Measurements from ENCODE around the gene AKT3. TPM values are rescaled to one million over a fixed set of nuclear protein-coding genes. Genes with fewer than 3 reads are reported as not detected.
A peak's percentile ranks its signal among the peaks of the same experiment; 100 is the strongest.

The AKT3 gene
- total RNA-seq, 2 experiments from 2014 or later = 63.3 to 78.2 TPM

DNA sequence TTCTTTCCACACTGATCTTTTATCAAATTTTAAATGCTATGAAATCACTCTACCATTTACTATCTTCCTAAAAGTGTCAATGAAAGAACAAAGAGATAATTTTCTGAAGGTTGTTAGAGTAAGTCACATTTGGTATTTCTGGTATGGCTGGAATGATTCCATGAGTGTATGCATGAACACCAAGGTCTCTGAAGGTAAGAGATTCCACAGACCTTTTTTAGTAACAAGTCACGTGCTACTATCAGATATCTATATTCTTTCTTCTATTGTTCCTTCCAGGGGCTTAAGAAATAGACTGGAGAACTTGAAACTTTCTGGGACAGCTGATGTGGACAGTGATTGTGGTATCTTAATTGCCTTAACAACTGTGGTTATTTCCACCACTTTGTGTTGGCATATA is 329.2 kb downstream of the AKT3 start:
- no peak for ATAC-seq (ENCODE audit: low read depth)
- H3K27me3 Mint-ChIP-seq = no peaks in the 10 kb centered on the region

DNA sequence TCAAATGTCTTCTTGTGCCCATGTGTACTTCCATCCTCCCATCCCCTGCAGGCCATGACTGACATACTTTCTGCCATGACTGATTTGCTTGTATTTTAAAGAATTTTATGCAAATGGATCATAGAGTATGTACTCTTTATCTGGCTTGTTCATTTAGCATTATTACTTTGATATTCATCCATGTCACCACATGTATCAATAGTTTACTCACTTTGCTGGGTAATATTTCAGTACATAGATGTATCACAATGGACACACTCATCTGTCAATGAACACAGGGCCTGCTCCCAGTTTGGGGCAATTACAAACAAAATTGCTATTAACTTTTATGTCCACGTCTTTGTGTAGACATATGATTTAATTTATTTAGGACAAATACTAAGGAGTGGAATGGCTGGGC is 335.1 kb downstream of the AKT3 start:
- Mint-ChIP-seq H3K36me3 (peaks cover 8% of the 10 kb centered on the region), H3K27me3 (no peaks in the 10 kb centered on the region), H3K4me1 (peaks cover 5% of the 10 kb centered on the region), H3K4me3 (no peak overlapping the region), H3K9me3 (peaks cover 3% of the 10 kb centered on the region), H3K27ac (no peak overlapping the region)
- no peak for ATAC-seq (ENCODE audit: low read depth)
- no peak for DNase-seq
- POLR2A ChIA-PET = no interaction called here

More for the DNA sequence above, 329.2 kb downstream of the AKT3 start:
- no peak for DNase-seq
- POLR2A ChIA-PET = interaction anchor here (0.5 kb wide), 1 partner anchor 62 kb away, joined by 3 read pairs; no protein-coding TSS in a partner anchor
- Mint-ChIP-seq H3K4me3 (no peak overlapping the region), H3K27ac (no peak overlapping the region), H3K9me3 (peaks cover 3% of the 10 kb centered on the region), H3K4me1 (peaks cover 4% of the 10 kb centered on the region), H3K36me3 (peaks cover 2% of the 10 kb centered on the region)

DNA sequence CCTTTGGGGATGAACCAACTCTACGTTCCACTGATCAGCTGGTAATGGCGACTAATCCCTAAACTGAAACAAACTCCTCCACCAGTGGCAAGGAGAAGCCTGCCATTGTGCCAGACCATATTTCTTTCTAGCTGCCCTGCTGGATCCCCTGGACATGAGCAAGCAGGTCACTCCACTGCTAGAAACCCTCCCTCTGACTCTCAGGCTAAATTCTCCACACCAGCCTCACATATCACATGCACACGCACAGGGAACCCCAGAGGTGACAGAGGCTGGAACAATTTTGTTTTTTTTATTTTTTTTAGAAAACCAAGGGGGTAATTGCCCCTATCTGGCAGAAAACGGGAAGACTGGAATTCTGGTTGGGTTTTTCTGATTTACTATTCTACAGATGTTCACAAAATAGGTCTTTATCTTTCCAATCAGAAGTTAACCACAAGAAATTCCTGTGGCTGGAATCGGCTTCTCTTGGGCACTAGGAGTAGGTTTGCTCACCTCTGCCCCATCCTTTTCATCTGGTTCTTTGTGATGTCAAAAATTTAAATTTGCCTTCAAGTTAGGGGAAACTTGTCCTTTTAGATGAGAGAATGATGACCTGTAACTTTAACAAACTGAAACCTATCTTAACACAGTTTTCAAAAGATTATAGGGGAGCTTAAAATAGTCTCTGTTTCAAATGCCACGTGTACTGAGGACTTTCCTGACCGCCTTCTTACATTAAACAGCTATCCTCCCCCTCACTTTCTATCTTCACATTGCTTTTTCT is 336.1 kb downstream of the AKT3 start:
- POLR2A ChIA-PET = no interaction called here

GRCh38 chr1:243510928-243511327 is 339.1 kb downstream of the AKT3 start:
- no peaks in the 10 kb centered on the region for H3K9me3 Mint-ChIP-seq
- DNase-seq (no peak), ATAC-seq (ENCODE audit: low read depth) (no peak)
- H3K27me3 Mint-ChIP-seq = no peaks in the 10 kb centered on the region
- H3K4me3 Mint-ChIP-seq = no peak overlapping the region
- no peak overlapping the region for H3K27ac Mint-ChIP-seq
- peaks cover 23% of the 10 kb centered on the region for H3K4me1 Mint-ChIP-seq
- H3K36me3 Mint-ChIP-seq = peaks cover 6% of the 10 kb centered on the region
- POLR2A ChIA-PET = no interaction called here

More for the DNA sequence above, 336.1 kb downstream of the AKT3 start:
- Mint-ChIP-seq H3K36me3 (peaks cover 8% of the 10 kb centered on the region), H3K9me3 (peaks cover 3% of the 10 kb centered on the region), H3K4me3 (no peak overlapping the region), H3K27ac (no peak overlapping the region), H3K4me1 (peaks cover 8% of the 10 kb centered on the region), H3K27me3 (no peaks in the 10 kb centered on the region)
- DNase-seq (no peak), ATAC-seq (ENCODE audit: low read depth) (no peak)

- DNase-seq = no peak
- peaks cover 8% of the 10 kb centered on the region for H3K36me3 Mint-ChIP-seq
- H3K4me3 Mint-ChIP-seq = no peak overlapping the region
- peak overlapping the region; percentile 89 for H3K27ac Mint-ChIP-seq
- H3K27me3 Mint-ChIP-seq = no peaks in the 10 kb centered on the region
- ATAC-seq (ENCODE audit: low read depth) = no peak
- H3K4me1 Mint-ChIP-seq = peaks cover 21% of the 10 kb centered on the region
- POLR2A ChIA-PET = interaction anchor here (0.6 kb wide), 1 partner anchor 164 kb away, joined by 3 read pairs; no protein-coding TSS in a partner anchor
- H3K9me3 Mint-ChIP-seq = no peaks in the 10 kb centered on the region
Measured at GRCh38 chr1:243508943-243509342, 341.1 kb downstream of the AKT3 start.

- no peaks in the 10 kb centered on the region for H3K9me3 Mint-ChIP-seq
- peak overlapping the region; percentile 64 for H3K4me3 Mint-ChIP-seq
- DNase-seq (peak; percentile 57), ATAC-seq (ENCODE audit: low read depth) (peak; percentile 100)
- peaks cover 21% of the 10 kb centered on the region for H3K4me1 Mint-ChIP-seq
- H3K27me3 Mint-ChIP-seq = no peaks in the 10 kb centered on the region
- POLR2A ChIA-PET = interaction anchor here (0.6 kb wide), 1 partner anchor 163 kb away, joined by 3 read pairs; no protein-coding TSS in a partner anchor
- H3K36me3 Mint-ChIP-seq = peaks cover 10% of the 10 kb centered on the region
- peak overlapping the region; percentile 89 for H3K27ac Mint-ChIP-seq
Measured at GRCh38 chr1:243508303-243508713, 341.7 kb downstream of the AKT3 start.

DNA sequence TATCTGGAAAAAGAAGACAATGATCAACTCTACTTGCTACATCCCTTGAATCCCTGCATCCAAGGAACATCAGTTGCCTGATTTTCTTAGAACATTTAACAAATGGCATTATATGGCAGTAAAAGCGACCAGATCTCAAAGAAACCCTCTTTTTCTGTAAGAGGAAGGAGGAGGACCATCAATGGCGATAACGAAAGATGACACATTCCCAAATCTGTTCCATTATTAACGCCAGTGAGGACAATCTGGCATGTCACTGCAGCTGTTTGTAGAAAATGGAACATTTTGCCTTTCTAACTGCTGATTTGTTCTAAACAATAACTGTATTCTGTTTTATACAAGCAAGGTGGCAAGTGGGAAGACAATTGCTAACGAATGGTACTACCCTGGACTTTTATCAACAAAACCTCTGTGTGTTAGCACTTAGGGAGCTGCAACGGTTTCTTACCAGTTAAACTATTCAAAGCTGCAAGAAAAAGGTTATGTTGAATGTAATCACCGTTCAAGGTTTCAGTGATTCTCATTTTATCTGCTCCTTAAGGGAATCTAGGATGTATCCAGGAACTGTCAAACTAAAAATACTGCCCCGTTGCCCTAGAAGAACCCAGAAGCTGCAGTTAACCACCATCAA is 342.3 kb downstream of the AKT3 start:
- peaks cover 20% of the 10 kb centered on the region for H3K4me1 Mint-ChIP-seq
- H3K27ac Mint-ChIP-seq = peak overlapping the region; percentile 89
- no peaks in the 10 kb centered on the region for H3K27me3 Mint-ChIP-seq
- no peak for DNase-seq
- no peak overlapping the region for H3K4me3 Mint-ChIP-seq
- POLR2A ChIA-PET = no interaction called here
- no peaks in the 10 kb centered on the region for H3K9me3 Mint-ChIP-seq
- no peak for ATAC-seq (ENCODE audit: low read depth)
- peaks cover 10% of the 10 kb centered on the region for H3K36me3 Mint-ChIP-seq

DNA sequence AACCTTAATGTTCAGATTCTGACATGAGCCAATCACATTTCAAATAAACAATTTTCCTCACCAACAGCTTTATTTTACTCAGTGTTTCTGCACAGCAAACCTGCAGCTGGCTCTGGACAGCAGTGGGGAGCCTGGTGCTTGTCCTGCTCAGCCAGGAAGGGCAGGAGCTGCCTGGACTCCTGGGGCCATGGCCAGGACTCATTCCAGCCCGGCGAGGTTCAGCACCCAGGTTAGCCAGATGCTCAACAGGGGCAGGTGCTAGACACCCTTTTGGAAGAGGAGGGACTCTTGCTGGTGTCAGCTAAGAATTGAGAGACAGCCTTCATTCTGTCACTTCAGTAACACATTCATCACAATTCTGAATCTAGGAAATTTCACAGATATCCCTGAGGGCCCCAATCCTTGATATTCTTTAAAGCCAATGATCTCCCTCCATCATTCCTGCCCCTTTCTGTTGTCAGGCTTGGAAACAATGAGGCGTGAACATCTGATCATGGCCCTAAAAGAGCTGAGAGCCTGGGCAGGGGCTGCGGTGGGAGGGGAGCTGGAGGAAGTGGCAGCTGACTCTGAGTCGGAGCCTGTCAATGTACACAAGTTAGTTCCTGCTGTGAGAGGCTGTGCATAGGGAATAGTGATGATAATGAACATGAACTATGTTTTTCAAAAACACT is 342.9 kb downstream of the AKT3 start:
- POLR2A ChIA-PET = no interaction called here
- no peaks in the 10 kb centered on the region for H3K9me3 Mint-ChIP-seq
- H3K36me3 Mint-ChIP-seq = peaks cover 14% of the 10 kb centered on the region
- H3K4me1 Mint-ChIP-seq = peaks cover 20% of the 10 kb centered on the region
- H3K4me3 Mint-ChIP-seq = no peak overlapping the region
- ATAC-seq (ENCODE audit: low read depth) (no peak), DNase-seq (no peak)
- H3K27me3 Mint-ChIP-seq = no peaks in the 10 kb centered on the region
- peak overlapping the region; percentile 22 for H3K27ac Mint-ChIP-seq

DNA sequence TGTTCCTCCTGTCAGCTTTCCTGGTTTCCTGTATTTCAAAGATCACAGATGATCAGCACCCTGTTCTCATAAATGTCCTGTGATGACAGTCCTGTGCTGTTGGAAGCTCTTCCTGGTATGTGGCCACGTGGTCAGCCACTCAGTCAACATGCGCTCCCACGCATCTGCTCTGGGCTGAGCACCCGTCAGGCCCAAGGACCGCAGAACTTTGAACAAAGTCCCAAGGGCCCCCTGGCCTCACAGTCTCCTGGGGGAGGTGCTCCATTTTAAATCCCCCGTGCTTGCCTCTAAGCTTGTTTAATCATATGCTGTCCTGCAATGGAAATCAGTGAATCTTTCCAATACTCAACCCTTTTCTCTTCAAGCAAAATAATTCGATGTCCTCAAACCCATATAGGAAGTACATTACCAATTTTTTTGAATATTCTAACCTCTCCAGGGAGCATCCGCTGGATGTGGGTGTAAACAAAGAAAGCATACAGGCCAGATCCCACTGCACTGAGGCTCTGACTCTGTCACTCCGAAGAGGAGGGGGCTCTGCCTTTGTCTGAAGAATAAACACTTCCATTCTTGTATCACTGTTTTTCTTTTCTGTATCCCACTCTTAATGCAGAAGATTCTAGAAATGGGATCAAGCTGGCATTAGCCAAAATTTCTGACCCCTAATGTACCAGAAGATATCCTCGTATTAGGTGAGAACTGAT is 343.9 kb downstream of the AKT3 start:
- H3K9me3 Mint-ChIP-seq = no peaks in the 10 kb centered on the region
- DNase-seq = no peak
- no peak overlapping the region for H3K27ac Mint-ChIP-seq
- no peak for ATAC-seq (ENCODE audit: low read depth)
- H3K4me3 Mint-ChIP-seq = no peak overlapping the region
- peaks cover 20% of the 10 kb centered on the region for H3K4me1 Mint-ChIP-seq
- POLR2A ChIA-PET = no interaction called here
- H3K36me3 Mint-ChIP-seq = peaks cover 16% of the 10 kb centered on the region
- no peaks in the 10 kb centered on the region for H3K27me3 Mint-ChIP-seq

DNA sequence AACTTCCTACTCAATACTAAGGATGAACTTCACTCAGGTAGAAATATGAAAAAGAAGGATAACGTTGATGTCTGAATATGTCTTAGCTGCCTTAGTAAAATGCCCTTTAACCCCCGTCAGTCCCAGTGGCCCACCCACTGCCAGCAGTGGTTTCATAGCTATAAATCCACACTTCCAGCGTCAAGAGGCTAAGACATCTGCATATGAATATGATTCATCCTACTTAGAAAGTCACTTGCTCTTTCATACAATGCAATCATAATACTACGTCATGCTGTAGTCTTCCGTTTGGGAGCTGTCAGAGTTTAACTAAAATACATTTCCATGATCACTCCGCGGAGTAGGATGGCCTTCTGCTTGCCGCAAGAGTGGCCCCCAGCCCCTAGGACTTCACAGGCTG is 346.9 kb downstream of the AKT3 start:
- POLR2A ChIA-PET = interaction anchor here (0.6 kb wide), 1 partner anchor 323 kb away, joined by 4 read pairs; no protein-coding TSS in a partner anchor
- Mint-ChIP-seq H3K36me3 (peaks cover 14% of the 10 kb centered on the region), H3K4me1 (peaks cover 10% of the 10 kb centered on the region), H3K27me3 (no peaks in the 10 kb centered on the region), H3K27ac (no peak overlapping the region), H3K4me3 (no peak overlapping the region), H3K9me3 (no peaks in the 10 kb centered on the region)
- no peak for DNase-seq
- ATAC-seq (ENCODE audit: low read depth) = no peak

DNA sequence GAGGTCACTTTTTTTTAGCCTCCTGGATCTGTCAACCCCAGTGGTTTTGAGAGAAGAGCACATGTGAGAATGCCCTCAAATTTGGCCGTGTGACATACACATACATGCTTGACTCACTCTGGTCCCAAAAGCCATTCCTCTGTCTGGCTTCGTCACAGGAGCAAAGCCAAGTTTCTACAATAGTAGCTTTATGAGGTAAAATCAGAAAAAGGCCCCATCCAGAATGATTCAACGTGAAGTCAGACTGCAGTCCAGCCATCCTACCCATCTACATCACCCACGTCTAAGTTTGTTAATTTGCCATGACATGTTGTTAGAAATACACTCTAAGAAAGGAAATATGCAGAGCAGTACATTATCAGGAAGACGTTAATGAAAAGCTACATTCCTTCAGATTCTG is 349.0 kb downstream of the AKT3 start:
- Mint-ChIP-seq H3K36me3 (peaks cover 14% of the 10 kb centered on the region), H3K4me3 (no peak overlapping the region), H3K4me1 (no peaks in the 10 kb centered on the region), H3K27me3 (no peaks in the 10 kb centered on the region), H3K9me3 (no peaks in the 10 kb centered on the region), H3K27ac (no peak overlapping the region)
- POLR2A ChIA-PET = no interaction called here
- no peak for DNase-seq
- no peak for ATAC-seq (ENCODE audit: low read depth)

- H3K27ac Mint-ChIP-seq = no peak overlapping the region
- ATAC-seq (ENCODE audit: low read depth) (no peak), DNase-seq (no peak)
- H3K9me3 Mint-ChIP-seq = no peaks in the 10 kb centered on the region
- no peaks in the 10 kb centered on the region for H3K27me3 Mint-ChIP-seq
- POLR2A ChIA-PET = no interaction called here
- no peak overlapping the region for H3K4me3 Mint-ChIP-seq
- peaks cover 1% of the 10 kb centered on the region for H3K4me1 Mint-ChIP-seq
- peaks cover 14% of the 10 kb centered on the region for H3K36me3 Mint-ChIP-seq
Measured at GRCh38 chr1:243500512-243500911, 349.5 kb downstream of the AKT3 start.

- Mint-ChIP-seq H3K36me3 (peaks cover 10% of the 10 kb centered on the region), H3K4me1 (peaks cover 1% of the 10 kb centered on the region), H3K27ac (no peak overlapping the region), H3K4me3 (no peak overlapping the region), H3K27me3 (no peaks in the 10 kb centered on the region), H3K9me3 (no peaks in the 10 kb centered on the region)
- ATAC-seq (ENCODE audit: low read depth) (no peak), DNase-seq (no peak)
- POLR2A ChIA-PET = no interaction called here
Measured at GRCh38 chr1:243499711-243500110, 350.3 kb downstream of the AKT3 start.
